Activated CD4-positive, alpha-beta T cell treated with anti-CD3 and anti-CD28 coated beads, Interleukin-2, Interleukin-6, amounts not matched to agents 100 ng/mL and 50 ng/mL, durations not matched to agents 16 hours and 8 hours (primary cell): Measurements from ENCODE around the gene CACNA2D3.

Experiments used
- DNase-seq: peaks from one replicate; pipeline ENCODE4 v3.0.0-alpha.2; 2020

CACNA2D3 gene

DNA sequence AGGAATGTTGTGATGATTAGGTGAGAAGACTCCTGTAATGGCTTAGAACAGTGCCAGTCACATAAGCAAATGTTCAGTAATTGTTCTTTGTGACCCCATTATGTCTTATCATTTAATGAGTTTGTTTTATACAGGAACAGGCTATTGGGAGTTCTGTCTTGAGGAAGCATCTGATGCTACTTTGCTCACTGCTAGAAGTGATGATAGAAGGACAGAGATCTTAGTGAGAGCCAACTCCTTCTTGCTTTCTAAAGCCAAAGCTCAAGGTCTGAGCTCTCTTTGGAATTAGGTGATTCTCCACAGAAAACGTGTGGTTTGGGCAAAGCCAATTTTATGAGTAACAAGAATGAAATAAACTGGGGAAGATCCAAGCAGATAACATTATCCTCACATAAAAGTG, 590.7 kb downstream of the CACNA2D3 start:
- DNase-seq = no peak

DNA sequence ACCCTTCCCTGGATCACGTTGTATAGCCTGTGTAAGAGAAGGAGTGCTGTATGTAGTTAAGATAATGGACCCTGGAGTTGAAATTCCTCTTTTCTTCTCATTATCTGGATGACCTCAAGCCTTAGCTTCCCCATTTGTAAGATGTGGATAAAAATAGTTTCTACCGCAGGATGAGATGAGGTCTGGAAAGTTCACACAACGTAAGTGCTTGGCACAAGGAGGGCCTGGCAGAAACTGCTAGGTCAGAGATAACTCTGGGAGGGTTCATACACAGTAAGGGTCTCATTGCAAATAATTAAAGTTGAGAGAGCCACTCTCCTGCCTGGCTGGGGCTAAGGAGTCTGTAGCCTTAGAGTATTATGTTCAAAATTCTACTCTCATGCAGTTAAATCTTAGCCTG, 591.1 kb downstream of the CACNA2D3 start:
- no peak for DNase-seq

DNA sequence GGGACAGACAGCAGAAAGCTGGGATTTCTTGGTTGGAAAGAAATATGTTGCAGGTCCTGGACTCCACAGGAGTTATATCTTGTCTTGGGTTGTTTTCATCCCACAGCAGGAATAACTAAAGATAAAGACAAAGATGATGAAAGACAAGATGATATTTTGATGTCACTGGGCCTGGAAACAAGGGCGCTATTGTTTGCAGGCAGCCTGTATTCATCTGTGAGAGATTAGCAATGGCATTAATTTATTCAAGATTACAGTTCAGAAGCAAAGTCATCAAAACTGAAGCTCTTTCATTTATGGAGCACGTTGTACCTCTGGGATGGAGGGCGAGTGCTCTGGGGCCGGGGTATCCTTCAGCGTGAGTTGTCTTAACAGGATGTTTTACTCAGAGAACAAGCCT, 591.7 kb downstream of the CACNA2D3 start:
- DNase-seq = no peak

DNA sequence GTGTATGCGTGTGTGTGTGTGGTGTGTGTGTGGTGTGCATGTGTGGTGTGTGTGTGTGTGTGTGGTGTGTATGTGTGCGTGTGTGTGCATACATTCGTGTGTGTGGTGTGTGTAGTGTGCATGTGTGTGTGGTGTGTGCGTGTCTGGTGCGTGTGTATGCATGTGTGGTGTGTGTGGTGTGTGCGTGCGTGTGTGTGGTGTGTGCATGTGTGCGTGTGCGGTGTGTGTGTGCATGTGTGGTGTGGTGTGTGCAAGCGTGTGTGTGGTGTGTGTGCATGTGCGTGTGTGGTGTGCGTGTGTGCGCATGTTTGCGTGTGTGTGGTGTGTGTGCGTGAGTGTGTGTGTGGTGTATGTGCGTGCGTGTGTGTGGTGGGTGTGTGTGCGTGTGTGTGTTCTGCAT, 595.2 kb downstream of the CACNA2D3 start:
- DNase-seq = no peak

DNA sequence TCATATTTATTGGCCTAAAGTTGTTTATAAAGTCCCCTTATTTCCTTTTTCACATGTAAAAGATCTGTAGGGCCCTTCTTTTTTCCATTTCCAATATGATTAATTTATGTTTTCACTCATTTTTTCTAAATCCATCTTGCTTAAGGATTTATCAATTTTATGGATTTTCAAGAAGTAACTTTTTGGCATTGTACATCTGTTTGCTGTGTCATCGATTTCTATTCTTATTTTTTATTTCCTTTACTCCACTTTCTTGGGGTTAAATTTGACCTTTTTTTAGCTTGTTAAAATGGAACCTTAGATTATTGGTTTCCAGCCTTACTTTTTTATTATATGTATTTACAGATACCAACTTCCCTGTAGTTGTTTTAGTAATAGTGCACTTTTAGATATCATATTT, 597.6 kb downstream of the CACNA2D3 start:
- DNase-seq = no peak

DNA sequence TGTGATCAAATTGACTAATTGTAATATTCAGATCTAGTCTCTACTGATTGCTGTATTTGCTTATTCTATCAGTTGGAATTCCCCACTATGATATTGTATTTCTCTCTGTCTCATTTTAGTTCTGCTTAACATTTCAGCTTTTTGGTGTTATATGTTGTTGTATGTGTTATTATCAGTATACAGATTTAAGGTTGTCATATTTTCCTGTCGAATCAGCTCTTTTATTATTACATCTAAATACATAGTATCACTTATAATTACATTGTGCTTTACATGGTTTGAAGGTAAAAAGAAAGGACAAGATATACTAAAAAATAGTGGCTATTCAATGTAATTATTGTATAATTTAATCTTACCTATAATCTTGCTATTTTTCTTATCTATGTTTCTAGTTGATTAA, 598.3 kb downstream of the CACNA2D3 start:
- DNase-seq = no peak

DNA sequence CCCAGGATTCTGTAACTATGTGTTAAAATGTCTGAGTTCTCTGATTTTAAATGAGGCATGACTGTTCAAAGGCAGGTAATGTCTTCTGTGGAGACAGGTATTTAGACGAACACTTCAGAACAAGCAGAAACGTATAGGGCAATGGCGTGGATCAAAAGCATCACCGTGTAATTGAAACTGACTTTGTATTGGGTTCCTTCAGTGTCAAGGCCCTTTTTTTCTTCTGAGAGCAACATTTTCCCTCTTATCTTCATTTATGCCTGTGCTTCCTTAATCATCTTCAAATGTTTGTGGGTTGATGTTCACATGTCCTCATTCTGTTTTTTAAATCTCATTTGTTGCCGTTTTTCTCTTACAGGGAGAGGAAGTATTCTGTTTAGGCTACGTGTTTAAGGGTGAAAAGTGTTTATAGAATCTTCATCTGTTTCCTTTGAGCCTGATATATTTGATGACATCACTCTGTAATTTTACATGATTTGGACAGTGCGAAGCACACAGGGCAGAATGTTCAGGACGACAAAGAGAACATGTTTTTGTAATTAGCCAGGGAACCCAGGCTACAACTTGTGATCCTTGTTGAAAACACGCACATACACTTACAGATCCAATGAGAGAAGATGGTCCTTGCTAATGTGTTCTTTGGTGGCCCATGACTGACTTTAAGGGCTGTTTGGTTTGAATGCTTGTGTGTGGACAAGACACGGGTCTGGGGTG, 609.5 kb downstream of the CACNA2D3 start:
- DNase-seq = no peak

DNA sequence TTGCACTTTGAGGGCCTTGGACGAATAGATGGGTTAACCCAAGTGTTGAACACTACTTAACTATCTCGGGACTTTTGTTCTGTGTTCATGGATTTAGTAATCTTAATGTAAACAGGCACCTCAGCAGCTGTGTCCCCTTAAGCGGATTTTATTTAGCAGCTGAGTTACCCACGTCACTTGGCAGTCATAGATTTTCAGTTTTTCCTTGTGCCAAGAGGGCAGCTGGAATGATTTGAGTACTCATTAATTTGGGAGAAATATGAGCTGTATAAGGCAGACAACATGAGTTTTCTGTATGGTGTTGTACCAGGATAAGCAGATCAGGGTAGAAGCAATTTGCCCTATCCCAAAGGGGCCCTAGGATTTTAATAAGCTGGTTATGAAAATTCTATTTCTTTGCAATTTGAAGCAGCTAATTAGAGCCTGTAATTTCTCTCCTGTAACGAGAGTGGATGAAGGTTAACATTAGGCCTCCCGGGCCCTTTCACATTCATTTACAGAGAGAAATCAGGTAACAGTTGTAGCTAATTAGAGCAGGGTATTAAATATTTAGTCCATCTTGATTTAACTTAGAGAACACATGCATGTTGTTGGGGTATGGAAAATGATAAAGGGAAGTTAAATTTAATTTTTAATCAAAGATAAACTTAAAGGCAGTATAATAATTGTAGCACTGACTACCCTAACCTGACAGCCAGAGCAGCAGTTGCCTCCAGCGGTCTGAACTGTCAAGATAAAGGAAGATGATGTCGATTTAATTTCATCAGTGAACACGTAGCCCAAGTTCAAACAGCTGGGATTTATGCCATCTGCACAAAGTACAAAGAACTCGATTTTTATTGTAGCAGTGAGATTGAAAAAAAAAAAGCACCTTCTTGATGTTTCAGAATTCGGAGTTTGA, 611.0 kb downstream of the CACNA2D3 start:
- DNase-seq = no peak

DNA sequence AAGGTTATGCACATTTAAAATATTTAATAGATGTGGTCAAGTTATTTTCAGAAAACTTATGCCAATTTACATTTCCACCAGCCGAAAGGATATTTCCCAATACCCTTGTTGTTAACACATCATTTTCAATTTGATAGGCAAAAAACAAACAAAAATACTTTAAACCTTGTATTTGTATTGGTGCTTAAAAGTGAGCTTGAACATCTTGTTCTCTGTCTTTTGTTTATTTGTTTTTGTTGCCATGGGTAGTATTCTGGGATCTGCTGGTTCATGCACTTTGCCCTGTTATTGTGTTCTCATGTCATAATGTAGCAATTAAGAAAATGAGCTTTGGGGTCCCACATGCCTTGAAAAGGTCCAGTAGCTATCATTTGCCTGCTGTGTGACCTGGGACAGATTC, 614.1 kb downstream of the CACNA2D3 start:
- DNase-seq = no peak

DNA sequence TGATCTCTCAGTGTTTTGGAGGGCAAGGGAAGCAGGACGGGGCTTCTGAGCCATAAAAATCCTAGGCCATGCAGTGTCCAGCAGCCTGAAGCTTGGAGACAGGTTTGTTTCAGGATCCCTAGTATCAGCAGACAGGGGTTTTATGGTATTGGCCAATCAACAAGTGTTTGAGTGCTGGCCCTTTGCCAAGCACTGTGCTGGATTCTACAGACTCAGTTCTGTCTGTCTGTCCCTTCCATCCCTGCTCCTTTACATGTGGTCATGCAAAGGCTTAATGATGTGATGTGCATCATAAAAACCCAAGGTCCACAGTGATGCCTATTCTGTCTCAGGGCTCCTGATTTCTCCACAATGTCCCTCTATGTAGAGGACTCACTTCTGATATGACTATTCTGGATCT, 621.4 kb downstream of the CACNA2D3 start:
- DNase-seq = no peak

DNA sequence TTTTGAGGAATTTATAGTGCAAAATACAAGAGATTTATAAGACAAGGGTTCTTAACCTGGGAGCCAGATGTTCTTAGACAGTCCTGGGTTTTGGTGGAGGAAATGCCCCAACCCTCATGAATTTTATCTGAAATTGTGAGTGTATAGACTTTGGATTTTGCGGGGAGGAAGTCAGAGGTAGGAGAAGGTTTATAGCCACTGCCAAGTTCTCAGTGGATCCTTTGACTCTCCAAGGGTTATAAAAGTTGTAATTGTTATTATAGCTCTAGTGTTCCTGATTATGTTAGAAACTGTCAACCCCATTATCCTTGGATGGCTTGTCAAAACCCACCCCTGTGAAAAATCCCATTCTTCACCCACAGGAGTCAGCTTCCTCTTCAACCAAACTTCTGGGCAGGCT, 621.9 kb downstream of the CACNA2D3 start:
- DNase-seq = no peak

DNA sequence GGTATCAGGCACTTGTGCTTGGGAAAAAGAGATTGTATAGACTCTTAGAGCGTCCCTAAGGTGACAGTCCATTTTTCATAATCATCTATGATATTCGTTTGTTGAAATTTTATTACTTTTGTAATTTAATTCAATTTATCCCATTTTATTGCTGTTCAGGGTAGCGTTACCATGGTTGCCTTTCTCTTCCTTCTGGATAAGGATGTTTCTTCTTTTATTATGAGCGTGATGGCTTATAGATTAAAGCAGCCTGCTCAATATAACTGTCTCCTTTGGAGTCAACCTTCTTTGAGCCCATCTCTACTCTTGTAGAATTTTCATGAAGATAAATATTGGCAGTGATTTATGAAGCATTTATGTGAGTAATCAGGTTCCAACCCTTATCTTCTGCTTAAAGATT, 623.5 kb downstream of the CACNA2D3 start:
- DNase-seq = no peak

DNA sequence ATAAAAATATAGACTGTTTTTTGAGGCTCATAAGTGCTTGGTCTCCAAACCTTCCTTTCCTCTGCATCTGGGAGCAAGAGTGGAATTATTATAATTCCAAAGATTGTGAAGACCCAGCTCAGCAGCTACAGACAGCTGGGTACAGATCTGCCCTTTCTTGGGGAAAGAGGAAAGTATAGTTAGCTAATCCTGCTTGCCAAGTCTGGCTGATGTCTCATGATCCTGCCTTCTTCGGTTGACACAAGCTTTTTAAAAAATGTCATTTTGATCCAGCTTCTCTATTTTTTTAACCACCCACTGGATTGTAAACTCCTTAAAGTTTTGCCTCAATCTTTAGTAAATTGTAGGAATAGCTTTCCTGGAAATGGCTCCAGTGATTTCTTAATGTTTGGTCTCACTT, 624.4 kb downstream of the CACNA2D3 start:
- DNase-seq = no peak

DNA sequence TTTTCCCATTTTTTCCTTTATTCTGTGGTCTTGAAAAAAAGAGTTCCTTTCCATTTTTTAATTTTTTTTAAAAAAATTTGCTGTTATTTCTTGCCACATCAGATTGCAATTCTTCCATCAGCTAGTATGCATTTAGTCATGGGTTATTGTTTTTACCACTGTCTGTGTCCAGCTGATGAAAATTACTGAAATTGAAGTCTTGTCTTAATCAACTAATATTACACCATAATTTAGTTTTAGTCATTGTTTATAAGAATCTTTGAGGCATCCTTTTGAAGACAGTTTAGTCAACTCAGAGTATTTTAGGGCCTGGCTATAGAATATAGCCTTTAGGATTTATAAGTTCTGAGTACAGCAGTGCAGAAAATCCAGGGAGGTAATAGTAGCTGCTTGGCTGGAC, 633.4 kb downstream of the CACNA2D3 start:
- no peak for DNase-seq

DNA sequence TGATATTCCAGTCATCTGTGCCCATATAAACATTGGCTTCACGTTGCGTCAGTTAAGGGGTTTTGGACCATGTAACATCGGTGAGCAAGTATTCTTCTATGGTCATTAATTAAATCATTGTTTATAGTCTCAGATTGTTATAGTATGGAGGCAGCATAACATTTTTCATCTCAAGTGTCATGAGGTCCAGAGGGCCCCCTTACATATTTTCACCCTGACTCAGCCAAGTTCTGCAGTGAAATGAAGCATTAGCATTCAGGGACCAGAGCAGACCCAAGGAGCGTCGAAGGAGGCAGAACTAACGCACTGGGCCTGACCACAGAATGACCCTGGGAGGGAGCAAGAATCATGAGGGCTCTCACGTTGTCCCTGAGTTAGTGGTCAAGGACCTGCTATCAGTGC, 634.0 kb downstream of the CACNA2D3 start:
- DNase-seq = no peak

DNA sequence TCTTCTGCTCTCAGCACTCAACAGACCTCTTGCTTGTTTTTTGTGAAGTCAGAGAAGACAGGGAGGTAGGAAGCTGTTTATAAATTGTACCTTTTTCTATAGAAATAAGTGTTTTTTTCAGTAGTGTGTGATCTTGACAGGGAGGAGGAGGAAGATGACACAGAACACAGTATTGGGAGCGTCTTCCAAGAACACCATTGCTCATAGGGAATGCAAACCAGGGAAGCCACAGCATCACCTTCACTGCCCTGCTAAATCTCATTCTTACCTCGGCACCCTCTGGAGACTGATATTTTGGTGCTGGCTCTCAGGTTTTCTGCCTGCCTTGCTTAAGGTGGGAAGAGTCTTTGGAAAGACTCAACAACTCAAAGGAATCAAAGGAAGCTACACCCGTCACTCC, 636.1 kb downstream of the CACNA2D3 start:
- DNase-seq = no peak

DNA sequence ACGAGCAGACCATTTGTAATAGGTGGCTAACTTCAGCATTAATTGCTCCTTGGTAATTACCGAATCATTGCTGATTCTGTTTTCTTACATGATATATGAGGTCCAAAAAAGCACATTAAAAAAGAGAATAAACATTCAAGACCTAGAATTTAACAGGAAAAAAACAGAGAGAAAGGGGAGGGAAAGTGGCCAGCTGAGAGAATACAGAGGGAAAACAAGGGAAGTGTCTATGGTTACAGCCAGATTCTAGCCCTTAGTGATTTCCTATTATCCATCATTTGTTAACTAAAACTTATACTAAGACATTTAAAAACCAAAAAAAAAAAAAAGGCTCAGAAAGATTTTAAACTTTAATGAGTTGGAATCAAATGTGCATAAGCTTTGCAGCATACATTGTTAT, 636.8 kb downstream of the CACNA2D3 start:
- DNase-seq = no peak

DNA sequence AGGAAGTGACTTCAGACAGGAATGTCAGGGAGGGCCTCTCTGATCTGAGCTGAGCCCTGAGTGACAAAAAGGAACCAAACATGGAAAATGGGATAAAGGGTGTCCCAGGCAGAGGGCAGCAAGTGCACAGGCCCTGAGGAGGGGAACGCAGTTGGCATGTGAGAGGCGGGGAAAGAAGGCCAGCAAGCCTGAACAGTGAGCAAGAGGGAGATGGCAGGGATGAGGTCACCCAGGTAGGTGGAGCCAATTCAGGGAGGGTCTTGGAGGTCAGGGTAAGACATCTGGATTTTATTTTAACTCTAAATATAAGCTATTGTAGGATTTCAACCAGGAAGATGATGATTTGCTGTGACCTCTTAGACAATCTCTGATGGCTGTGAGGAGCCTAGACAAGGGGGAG, 637.8 kb downstream of the CACNA2D3 start:
- DNase-seq = no peak

DNA sequence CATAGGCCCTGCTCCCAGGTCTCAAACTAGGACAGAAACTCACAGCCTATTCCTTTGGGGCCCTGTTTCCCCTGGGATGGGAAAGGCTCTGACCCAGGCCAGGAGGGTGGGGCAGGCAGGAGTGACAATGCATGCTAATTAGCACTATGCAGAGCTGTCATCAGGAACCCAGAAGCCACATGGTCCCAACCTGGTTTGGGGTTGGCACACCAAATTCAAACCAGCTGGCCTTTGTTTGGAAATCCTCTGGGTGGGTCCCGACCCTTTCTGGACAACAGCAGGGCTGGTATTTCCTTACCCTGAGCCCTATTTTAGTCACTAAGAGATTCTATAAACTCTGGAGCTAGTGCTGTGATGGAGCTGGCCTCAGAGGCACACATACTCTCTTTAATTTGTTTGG, 639.3 kb downstream of the CACNA2D3 start:
- DNase-seq = no peak

DNA sequence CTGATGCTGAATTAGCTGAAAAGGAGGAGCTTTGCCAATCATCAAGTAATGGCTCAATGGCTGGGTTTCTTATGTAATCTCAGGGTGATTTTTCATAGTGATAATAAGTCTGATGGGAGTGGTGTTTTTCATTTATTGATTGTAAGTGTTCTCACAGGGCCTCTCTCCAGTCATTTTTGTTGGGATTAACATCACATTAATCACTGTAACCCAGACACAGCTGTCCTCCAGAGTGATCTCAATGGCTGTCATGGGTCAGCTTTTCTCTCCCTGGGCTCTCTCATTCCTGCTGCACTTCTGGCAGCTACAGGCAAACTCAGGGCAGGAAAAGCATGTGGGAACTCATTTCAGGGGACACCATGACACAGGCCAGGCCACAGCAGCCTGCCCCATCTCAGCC, 642.6 kb downstream of the CACNA2D3 start:
- no peak for DNase-seq

DNA sequence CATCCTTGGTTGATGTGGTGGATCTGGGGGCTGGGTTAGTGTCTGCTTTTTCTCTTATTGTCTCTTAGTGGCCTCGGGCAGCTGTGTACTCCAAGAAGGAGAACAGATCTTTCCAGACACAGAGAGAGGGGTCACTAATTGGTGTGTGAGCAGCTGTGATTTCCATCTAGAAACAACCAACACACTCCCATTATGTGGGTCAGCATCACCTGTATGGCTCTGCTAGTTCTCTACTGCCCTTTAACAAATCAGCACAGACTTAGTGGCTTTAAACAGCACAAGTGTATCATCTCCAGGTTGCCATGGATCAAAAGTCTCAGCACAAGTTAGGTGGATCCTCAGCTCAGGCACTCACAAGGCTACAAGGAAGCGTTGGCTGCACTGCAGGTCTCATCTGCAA, 648.7 kb downstream of the CACNA2D3 start:
- DNase-seq = no peak

DNA sequence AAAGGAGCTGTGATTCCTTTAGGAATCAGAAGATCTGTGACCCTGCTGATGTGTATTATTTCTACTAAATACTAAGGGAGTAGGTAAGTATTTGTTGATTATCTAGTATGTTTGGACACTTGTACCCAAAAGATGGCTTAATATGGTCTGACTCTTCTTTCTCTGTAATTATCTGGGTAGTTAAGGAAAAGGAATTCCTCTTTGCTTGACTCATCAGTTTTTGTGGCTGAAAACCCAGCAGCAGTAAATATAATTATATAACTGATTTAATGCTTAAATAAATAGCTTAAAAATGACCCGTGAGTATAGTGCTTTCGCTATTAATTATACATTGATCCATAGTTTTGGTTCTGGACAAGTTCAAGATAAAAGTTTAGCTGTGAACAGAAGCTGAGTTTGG, 649.7 kb downstream of the CACNA2D3 start:
- DNase-seq = no peak

DNA sequence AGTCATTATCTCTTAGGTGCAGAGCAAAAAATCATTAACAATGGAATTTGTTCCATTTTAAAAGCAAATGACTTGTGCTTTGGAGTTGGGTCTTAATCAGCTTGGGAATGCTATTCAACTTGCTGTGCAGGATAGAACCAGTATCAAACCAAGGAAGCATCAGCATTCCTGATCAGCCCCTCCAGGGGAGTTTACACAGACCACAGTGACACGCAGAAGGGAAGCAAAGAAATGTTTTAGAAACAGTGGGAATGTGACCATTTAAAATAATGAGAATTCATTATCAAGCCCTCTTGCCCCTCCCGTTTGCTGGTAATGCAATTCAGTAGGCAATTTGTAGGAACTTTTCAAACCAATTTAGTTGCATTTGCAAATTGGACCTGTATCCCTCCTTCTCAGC, 650.4 kb downstream of the CACNA2D3 start:
- DNase-seq = no peak

DNA sequence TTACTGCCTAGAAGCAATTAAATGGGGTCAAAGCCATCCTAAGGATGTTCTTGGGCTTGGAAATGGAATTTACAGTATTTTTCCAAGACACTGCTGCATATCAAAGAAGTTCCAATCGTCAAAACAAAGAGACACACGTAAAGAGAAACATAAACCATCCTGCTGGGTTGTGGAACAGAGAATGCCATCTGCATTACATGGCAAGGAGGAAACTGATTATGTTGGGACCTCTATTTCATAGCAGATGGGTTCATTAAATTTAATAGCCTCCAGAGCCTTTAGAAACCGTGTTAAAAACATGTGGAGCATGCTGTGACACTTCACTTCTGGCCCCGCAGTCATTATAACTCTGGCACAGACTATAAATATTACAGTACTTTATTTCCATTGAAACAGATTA, 650.9 kb downstream of the CACNA2D3 start:
- DNase-seq = no peak

DNA sequence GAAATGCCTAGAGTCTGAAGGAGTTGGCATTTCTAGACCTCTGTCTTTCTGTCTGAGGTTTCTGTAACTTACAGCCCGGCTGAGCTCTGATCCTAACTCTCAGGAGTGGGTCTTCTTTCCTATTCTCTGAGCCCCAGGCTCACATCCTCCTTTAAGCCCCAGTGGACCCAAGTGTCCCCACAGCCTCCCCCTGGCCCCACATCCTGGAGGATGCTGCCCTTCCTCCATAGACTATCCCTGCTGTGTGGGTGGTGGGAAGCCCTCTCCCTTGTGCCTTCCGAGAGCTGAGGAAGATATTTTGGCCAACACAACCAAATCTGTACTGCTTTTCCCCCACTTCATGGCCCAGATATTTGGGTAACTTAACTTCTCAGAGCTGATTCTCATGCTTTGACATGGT, 654.2 kb downstream of the CACNA2D3 start:
- no peak for DNase-seq
